Activated CD4-positive, alpha-beta T cell treated with anti-CD3 and anti-CD28 coated beads, Interleukin-2, amount 50 U/mL, for 1 hour (primary cell): Measurements from ENCODE around the gene SHISAL2A.

Experiments
- DNase-seq: peaks from one replicate; pipeline ENCODE4 v3.0.0-alpha.2; 2020

SHISAL2A gene

GRCh38 chr1:52632732-52633290 lies at the start of gene SHISAL2A:
SHISAL2A (plus strand) TSS chr1:52633168; CDS start chr1:52633494, 326 bp downstream.
- peak; percentile 64 for DNase-seq

GRCh38 chr1:52585474-52585873 lies 47.5 kb upstream of the SHISAL2A start:
- no peak for DNase-seq

- DNase-seq = no peak
These were observed 44.9 kb upstream of the SHISAL2A start for GRCh38 chr1:52588027-52588426.

GRCh38 chr1:52588535-52588934 lies 44.4 kb upstream of the SHISAL2A start:
- DNase-seq = no peak

- no peak for DNase-seq
These were observed 42.7 kb upstream of the SHISAL2A start for GRCh38 chr1:52590266-52590665.

- DNase-seq = no peak
These were observed 40.2 kb upstream of the SHISAL2A start for GRCh38 chr1:52592637-52593323.

GRCh38 chr1:52593495-52593894 lies 39.5 kb upstream of the SHISAL2A start:
- DNase-seq = no peak

- DNase-seq = no peak
These were observed 37.9 kb upstream of the SHISAL2A start for GRCh38 chr1:52595061-52595460.

- no peak for DNase-seq
These were observed 35.1 kb upstream of the SHISAL2A start for GRCh38 chr1:52597912-52598311.

GRCh38 chr1:52598729-52599128 lies 34.2 kb upstream of the SHISAL2A start:
- DNase-seq = no peak

- no peak for DNase-seq
These were observed 33.7 kb upstream of the SHISAL2A start for GRCh38 chr1:52599236-52599635.

- DNase-seq = no peak
These were observed 32.3 kb upstream of the SHISAL2A start for GRCh38 chr1:52600533-52601179.

GRCh38 chr1:52601519-52601918 lies 31.4 kb upstream of the SHISAL2A start:
- DNase-seq = no peak

GRCh38 chr1:52601991-52602855 lies 30.7 kb upstream of the SHISAL2A start, which contains the start of gene GPX7:
GPX7 (plus strand) TSS chr1:52602371; CDS start chr1:52602410, 39 bp downstream.
- peak; percentile 62 for DNase-seq

- no peak for DNase-seq
These were observed 29.9 kb upstream of the SHISAL2A start for GRCh38 chr1:52602856-52603600.

GRCh38 chr1:52603630-52604029 lies 29.3 kb upstream of the SHISAL2A start:
- no peak for DNase-seq

GRCh38 chr1:52604063-52604770 lies 28.8 kb upstream of the SHISAL2A start:
- no peak for DNase-seq

GRCh38 chr1:52613636-52614373 lies 19.2 kb upstream of the SHISAL2A start:
- DNase-seq = no peak

- no peak for DNase-seq
These were observed 18.3 kb upstream of the SHISAL2A start for GRCh38 chr1:52614671-52615070.

GRCh38 chr1:52615489-52616042 lies 17.4 kb upstream of the SHISAL2A start:
- DNase-seq = no peak

- no peak for DNase-seq
These were observed 11.0 kb upstream of the SHISAL2A start for GRCh38 chr1:52621950-52622349.
